Psoas muscle (tissue), 8 donors: Measurements from ENCODE around the gene DAB1. TPM values are rescaled to one million over a fixed set of nuclear protein-coding genes. Genes with fewer than 3 reads are reported as not detected.

Experiments
- ATAC-seq, 4 donors: fragments of 200-7000 bp; cut with Tn5 transposase; one replicate each; pipeline ENCODE4 v1.9.1; 2020; ENCODE audit warnings: moderate library complexity in 3 of 4, mild to moderate bottlenecking in 2 of 4
- DNase-seq, 2 donors: peaks; one replicate each; pipeline ENCODE4 v3.0.0-alpha.2; 2020
- H3K27ac ChIP-seq: fragments of 200-600 bp; one replicate; pipeline ENCODE4 v1.8.0; 2022
- H3K27me3 ChIP-seq, 3 donors: fragments of 200-600 bp in 1 of 3; one replicate each; pipeline versions ENCODE4 v1.6.1 to v1.8.0; 2013 to 2022; ENCODE audit warnings: low read length in 2 of 3, mild to moderate bottlenecking in 2 of 3, moderate library complexity in 1 of 3; ENCODE audit not compliant: insufficient read depth in 3 of 3
- H3K36me3 ChIP-seq, 2 donors: fragments of 200-600 bp in 1 of 2; one replicate each; pipeline versions ENCODE4 v1.6.1 to v1.8.0; 2013 to 2022; ENCODE audit warnings: low read depth in 1 of 2, mild to moderate bottlenecking in 1 of 2, moderate library complexity in 1 of 2; ENCODE audit not compliant: insufficient read depth in 1 of 2
- H3K4me1 ChIP-seq: fragments of 200-600 bp; one replicate; pipeline ENCODE4 v1.8.0; 2022
- H3K4me3 ChIP-seq: fragments of 200-600 bp; one replicate; pipeline ENCODE4 v1.8.0; 2022; ENCODE audit warnings: mild to moderate bottlenecking
- H3K9me3 ChIP-seq: fragments of 200-600 bp; one replicate; pipeline ENCODE4 v1.8.0; 2022
- WGBS, 3 donors: extraction: QIAGEN DNeasy Blood & Tissue Kit; methylation state at CpG; one replicate each; pipeline versions ENCODE4 v1.1.6 to v1.1.7; 2013; 5-methylcytosine and 5-hydroxymethylcytosine counted together
- intact Hi-C, 2 donors: fragments of 100-400 bp; cut with DNase I; formaldehyde crosslinking; loops; one replicate each; pipeline versions ENCODE4 v1.11.0 to v1.14.2; 2022
- polyA plus RNA-seq, 3 donors: library from polyadenylated mRNA; stranded (reverse); fragments of 200-250 nt; gene quantifications; one replicate each; pipeline ENCODE4 v1.2.3, GENCODE V29; 2013
- total RNA-seq, 4 donors: library from RNA; stranded (reverse); fragmentation: NEBNext Ultra II Directional in 2 of 4; extraction: Animal tissue kit (Norgen Biotek cat#: 25700) in 2 of 4; gene quantifications; one replicate each; pipeline versions ENCODE4 v1.2.1 to v1.2.4, GENCODE V29; 2021 to 2023
- TF ChIP-seq, protein P1 (sequence below): fragments of 200-600 bp; IDR thresholded peaks from one replicate; pipeline ENCODE4 v1.8.0; 2022; ENCODE audit warnings: antibody characterized with exemption
- donor health status: healthy with polysubstance abuse.
- donor health status: DM: no; HTN: no; CAD: no; lungs with moderate emphysema.
- donor health status: Bipolar disorder and iron deficiency.
- donor health status: healthy.
- donor health status: DM: yes; HTN: yes; CAD: no.
- donor health status: DM: no; HTN: no; CAD: no.
- donor health status: DM: no; HTN: no; CAD: no.
- donor health status: DM: yes; HTN: yes; CAD: no.

Gene DAB1
- total and polyA plus RNA-seq, 7 donors: 0.04 to 0.28 (median 0.09) TPM; not detected in 1

DNA sequence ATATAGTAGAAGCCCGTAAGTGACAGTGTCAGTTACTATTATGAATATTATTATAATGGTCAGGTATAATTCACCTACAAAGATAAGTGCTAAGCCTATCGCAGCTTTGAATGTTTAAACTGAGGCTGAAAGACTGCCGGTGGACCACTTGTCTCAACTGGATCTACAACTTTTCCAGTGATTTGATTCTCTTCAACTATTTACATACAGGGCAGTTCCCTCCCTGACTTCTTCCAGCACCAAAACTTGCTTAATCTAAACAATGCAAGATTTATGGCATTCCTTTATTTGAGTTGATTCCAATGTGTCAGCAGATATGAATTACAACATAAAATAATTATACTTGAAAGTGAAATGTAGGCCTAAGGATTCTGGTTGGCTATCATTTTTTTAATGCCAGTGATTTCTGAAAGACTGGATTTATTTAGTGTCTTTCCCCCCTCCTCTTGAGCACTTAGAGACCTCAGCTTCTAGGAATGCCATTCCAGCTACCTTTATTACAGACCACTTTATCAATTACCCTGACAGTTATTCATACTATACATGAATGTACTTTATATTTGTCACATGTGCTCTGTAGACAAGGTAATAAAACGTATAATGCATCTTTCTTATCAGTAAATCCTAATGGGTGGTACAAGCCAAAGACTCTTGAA, 304.8 kb downstream of the DAB1 start:
- no peak overlapping the region for H3K4me3 ChIP-seq
- H3K4me1 ChIP-seq: no peaks in the 10 kb centered on the region
- H3K27ac ChIP-seq: no peak overlapping the region
- no peak for ATAC-seq
- no peak for DNase-seq
- TF ChIP-seq, protein P1, sequence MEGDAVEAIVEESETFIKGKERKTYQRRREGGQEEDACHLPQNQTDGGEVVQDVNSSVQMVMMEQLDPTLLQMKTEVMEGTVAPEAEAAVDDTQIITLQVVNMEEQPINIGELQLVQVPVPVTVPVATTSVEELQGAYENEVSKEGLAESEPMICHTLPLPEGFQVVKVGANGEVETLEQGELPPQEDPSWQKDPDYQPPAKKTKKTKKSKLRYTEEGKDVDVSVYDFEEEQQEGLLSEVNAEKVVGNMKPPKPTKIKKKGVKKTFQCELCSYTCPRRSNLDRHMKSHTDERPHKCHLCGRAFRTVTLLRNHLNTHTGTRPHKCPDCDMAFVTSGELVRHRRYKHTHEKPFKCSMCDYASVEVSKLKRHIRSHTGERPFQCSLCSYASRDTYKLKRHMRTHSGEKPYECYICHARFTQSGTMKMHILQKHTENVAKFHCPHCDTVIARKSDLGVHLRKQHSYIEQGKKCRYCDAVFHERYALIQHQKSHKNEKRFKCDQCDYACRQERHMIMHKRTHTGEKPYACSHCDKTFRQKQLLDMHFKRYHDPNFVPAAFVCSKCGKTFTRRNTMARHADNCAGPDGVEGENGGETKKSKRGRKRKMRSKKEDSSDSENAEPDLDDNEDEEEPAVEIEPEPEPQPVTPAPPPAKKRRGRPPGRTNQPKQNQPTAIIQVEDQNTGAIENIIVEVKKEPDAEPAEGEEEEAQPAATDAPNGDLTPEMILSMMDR: no peak
- no peaks in the 10 kb centered on the region for H3K27me3 ChIP-seq
- intact Hi-C loops: no loop called here
- 60 to 66% (median 64%) methylated on average over 4 of the region's 4 CpGs for WGBS, 3 donors
- no peaks in the 10 kb centered on the region for H3K36me3 ChIP-seq
- H3K9me3 ChIP-seq: no peaks in the 10 kb centered on the region

DNA sequence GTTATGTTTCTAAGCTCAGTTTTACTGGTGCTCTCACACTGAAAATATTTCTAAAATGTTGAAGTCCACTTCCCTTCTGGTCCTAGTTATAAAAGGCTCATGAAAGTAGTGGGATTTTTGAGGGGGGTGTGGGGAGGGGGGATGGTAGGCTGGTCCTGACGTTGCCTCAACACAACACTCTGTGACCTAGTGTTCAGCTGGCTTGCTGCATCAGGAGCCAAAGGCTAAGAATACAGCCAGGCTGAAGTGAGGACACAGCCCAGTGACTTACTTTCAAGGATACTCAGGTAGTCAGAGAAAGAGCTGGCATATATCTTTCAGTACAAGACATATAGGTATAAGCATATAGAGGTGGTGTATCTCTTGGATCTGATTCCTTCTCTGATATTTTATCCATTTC, 306.1 kb downstream of the DAB1 start:
- TF ChIP-seq, protein P1: no peak
- no peak overlapping the region for H3K27ac ChIP-seq
- no peaks in the 10 kb centered on the region for H3K27me3 ChIP-seq
- intact Hi-C loops: no loop called here
- no peak for DNase-seq
- H3K4me1 ChIP-seq: no peaks in the 10 kb centered on the region
- ATAC-seq: no peak
- WGBS, 3 donors: 27 to 46% (median 35%) methylated on average over 1 of the region's 1 CpG
- H3K4me3 ChIP-seq: no peak overlapping the region
- H3K36me3 ChIP-seq: no peaks in the 10 kb centered on the region
- H3K9me3 ChIP-seq: no peaks in the 10 kb centered on the region

DNA sequence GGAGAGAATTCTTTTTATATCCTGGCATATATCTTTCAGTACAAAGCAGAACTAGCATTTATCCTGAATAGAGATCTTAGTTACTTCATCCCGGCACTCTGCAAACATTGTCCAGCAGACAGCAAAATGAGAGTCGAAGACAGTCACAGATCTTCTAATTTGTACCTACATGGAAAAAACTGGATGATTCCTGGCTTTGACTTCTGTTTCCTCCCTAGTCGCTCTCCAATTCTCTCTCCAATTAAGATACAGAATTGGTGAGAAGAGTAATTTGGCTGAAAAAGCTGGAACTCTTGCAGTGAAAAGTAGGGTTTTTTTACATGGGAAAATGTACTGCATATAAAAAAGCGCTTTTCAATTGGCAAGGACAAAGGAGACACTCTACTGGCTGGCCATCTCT, 307.0 kb downstream of the DAB1 start:
- Histone ChIP-seq H3K9me3 (no peaks in the 10 kb centered on the region), H3K4me1 (no peaks in the 10 kb centered on the region), H3K4me3 (no peak overlapping the region), H3K27me3 (no peaks in the 10 kb centered on the region), H3K27ac (no peak overlapping the region), H3K36me3 (no peaks in the 10 kb centered on the region)
- DNase-seq: no peak
- 82 to 85% (median 84%) methylated on average over 4 of the region's 4 CpGs for WGBS, 3 donors
- TF ChIP-seq, protein P1: no peak
- intact Hi-C loops: no loop called here
- ATAC-seq: no peak

DNA sequence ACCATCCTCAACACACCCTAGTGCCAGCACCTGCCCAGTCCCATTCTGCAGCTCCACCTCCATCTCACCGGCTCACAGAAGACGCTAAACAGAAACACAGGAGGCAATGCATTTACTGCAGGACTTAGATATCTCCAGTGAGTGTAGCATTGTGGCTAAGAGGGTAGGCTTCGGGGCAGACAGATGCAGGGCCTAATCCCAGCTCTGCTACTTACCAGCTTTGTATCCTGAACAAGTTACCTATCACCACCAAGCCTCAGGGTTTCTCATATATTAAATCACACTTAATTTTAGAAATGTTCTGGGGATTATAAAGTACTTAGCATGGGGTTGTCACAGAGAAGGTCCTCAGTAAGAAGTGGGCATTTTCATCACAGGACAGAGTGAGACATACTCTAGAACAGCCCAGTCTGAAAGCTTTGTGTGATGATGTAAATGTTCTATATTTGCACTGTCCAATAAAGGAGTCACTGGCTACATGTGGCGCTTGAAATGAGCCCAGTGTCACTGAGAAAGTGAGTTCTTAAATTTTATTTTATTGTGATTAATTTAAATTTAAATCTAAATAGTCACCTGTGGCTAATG, 308.7 kb downstream of the DAB1 start:
- Histone ChIP-seq H3K4me3 (no peak overlapping the region), H3K36me3 (no peaks in the 10 kb centered on the region), H3K27ac (no peak overlapping the region), H3K27me3 (no peaks in the 10 kb centered on the region), H3K4me1 (no peaks in the 10 kb centered on the region), H3K9me3 (no peaks in the 10 kb centered on the region)
- ATAC-seq: no peak
- WGBS, 3 donors: 91 to 95% (median 91%) methylated on average over 4 of the region's 4 CpGs
- no peak for DNase-seq
- intact Hi-C loops: no loop called here
- TF ChIP-seq, protein P1: no peak

- 52 to 68% (median 60%) methylated on average over 2 of the region's 2 CpGs for WGBS, 3 donors
- Histone ChIP-seq H3K4me3 (no peak overlapping the region), H3K4me1 (no peaks in the 10 kb centered on the region), H3K9me3 (no peaks in the 10 kb centered on the region), H3K27me3 (no peaks in the 10 kb centered on the region), H3K27ac (no peak overlapping the region), H3K36me3 (no peaks in the 10 kb centered on the region)
- no peak for ATAC-seq
- intact Hi-C loops: no loop called here
- DNase-seq: no peak
- TF ChIP-seq, protein P1: no peak
Measured at GRCh38 chr1:57112148-57112547, 311.7 kb downstream of the DAB1 start.
